ENCODE results near the gene STEAP1B.
"Not testable (repeated sequence)": the region's sequence is repeated elsewhere in the genome, so short reads cannot be mapped to it uniquely, and the experiment has no call there.

The STEAP1B gene

DNA sequence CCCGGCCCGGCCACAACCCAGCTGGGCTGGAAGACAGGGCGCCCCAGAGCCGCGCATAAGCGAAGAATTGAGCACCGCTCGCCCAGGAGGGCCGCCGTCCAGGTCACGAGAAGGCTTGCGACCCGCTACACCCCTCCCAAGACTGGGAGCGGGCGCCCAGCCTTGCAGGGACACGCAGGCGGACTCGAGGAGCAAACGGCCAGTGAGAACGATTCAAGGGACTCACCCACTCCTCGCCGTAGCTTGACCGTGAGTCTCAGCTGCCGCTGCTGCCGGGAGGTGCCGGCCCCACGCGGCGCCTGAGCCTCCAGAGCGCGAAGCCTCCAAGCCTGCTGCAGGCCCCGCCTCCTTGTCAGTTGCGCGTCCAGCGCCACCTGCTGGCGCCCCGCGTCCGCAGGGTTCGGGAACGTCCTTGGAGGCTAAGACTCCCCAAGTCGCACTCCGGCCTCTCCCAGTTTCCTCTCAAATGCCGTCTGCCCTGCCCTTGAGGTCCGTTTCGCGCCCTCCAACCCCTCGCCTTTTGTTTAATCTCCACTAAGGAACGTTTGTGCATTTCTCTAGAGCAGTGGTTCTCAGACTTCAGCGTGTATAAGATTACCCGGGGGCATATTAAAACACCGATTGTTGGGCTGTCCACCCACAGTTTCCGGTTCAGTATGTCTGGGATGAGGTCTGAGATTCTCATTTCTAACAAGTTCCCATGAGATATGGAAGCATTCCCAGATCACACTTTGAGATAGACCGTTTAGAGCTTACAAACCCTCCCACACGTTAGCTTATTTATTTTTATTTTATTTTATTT is at the start of gene STEAP1B:
Gene STEAP1B, minus strand, starts transcription at position 301 of the 802 bp plus-strand sequence. CDS start 5,333 bp downstream, outside the sequence.
- DNase-seq: peak; percentile 86

GRCh38 chr7:22549051-22549450 is 49.1 kb upstream of the STEAP1B start:
- DNase-seq: no peak

DNA sequence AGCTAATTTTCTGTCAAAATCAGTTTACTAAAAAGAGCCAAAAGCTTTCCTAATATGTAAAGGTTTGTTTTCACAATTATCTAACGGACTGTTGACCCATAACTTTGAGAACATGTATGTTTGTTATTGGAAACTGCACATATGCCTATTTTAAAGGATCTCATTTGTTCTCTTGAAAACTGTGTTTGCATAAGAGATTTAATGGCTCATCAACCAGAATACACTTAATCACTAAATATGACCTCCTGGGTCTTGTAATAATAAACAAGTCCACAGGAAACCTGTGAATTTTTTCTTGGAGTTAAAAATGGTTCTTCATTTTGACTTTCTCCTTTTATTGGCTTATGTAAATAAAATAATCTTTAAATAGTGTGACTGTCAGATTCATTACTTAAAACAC is 48.3 kb upstream of the STEAP1B start:
- no peak for DNase-seq

DNA sequence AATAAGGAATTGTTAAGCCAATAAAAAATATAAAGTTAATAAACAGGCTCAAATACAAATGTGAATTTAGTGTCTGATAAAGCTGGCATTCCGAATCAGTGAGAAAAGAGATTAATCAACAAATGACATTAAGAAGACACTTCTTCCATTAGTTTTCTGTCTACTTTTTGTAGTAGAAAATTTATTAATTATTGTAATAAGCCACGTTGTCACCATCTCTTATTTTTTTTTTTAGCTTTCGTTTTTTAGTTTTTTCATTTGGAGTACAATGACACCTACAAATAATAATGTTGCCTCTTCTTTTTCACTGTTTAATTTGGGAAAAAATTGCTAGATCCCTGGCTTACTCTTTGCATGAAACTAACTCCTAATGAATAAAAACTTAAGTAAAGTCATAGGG is 46.8 kb upstream of the STEAP1B start:
- no peak for DNase-seq

DNA sequence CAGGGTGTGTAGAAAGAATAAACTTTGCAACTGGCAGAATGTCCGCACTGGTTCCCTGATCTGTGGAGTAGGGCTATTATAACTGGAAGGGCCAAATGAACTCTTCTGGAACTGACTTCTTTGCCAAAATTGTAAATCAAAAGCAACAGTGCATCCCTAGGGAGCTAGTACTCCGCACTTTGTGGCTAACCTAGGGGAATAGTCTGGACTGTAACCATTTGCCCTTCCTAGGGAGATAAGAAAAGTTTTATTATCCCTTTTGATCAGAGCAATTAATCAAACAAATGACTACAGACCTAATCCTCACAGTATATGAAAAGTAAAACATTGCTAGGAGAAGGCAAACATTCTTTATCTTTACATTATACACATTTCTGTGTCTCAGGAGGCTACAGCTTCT is 45.5 kb upstream of the STEAP1B start:
- no peak for DNase-seq

DNA sequence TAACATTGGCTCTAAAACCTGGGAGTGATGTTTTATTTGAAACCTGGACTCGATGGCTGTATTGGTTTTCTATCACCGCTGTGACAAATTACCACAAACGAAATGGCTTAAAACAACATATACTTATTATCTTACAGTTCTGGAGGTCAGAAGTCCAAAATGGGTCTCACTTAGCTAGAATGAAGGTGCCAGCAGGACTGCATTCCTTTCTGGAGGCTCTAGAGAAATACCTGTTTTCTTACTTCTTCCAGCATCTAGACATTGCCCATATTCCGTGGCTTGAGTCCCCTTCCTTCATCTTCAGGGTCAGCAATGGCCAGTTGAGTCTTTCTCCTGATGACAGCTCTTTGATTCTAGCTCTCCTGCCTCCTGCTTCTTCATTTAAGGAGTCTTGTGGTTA is 44.3 kb upstream of the STEAP1B start:
- no peak for DNase-seq

DNA sequence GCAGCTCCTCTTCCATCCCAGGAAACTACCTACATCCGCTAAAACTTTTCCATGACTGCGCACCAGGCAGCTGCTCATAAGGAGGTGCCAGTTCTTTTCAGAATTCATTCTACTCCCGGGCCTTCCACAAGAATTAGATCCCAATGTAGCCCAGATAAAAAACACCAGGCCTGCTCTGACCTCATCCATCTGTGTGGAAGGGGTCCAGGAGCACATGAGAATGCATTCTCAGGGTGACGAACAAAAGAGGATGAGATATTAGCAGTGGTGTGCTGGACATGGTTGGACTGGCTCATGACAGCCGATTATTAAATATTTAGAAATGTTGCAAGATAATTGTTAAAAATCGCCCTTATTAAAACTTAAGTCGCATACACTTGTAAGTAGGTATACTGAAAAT is 43.2 kb upstream of the STEAP1B start:
- DNase-seq: no peak

GRCh38 chr7:22542669-22543068 is 42.7 kb upstream of the STEAP1B start:
- no peak for DNase-seq

DNA sequence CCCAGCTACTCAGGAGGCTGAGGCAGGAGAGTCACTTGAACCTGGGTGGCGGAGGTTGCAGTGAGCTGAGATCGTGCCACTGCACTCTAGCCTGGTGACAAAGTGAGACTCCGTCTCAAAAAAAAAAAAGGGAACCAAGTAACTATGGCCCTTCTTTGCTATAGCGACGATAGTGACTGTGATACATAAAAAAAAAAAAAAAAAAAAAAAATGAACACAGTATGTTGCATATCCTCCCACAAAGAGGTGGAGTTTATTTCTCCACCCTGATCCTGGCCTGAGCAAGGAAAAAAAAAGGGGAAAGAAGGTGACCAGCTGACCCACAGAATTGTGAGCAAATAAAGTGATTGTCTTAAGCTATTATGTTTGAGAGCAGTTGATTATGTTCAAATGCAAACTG is 42.3 kb upstream of the STEAP1B start:
- no peak for DNase-seq

DNA sequence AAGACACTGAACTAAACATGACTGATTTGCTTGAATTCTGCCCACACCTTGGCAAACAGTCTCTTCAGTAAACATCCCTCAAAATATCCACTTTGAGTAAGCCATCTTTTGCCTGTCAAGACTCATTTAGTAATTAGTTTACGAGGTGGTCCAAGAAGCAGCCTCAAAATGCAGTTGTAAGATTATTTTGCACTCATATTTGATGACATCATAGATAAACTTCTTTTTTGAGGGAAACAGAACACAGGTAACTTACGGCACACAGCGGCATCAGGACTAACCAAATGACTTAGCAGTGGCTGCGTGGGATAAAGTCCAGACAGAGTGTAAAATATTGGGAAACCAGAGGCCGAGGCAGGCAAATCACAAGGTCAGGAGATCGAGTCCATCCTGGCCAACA is 41.8 kb upstream of the STEAP1B start:
- DNase-seq: no peak

GRCh38 chr7:22528537-22528936 is 28.5 kb upstream of the STEAP1B start:
- DNase-seq: not testable (repeated sequence)

GRCh38 chr7:22524353-22524947 is 24.5 kb upstream of the STEAP1B start:
- not testable (repeated sequence) for DNase-seq

- DNase-seq: not testable (repeated sequence)
Measured at GRCh38 chr7:22523478-22524352, 23.7 kb upstream of the STEAP1B start.

GRCh38 chr7:22519560-22519959 is 19.6 kb upstream of the STEAP1B start:
- DNase-seq: not testable (repeated sequence)

GRCh38 chr7:22516950-22517349 is 17.0 kb upstream of the STEAP1B start:
- not testable (repeated sequence) for DNase-seq

DNA sequence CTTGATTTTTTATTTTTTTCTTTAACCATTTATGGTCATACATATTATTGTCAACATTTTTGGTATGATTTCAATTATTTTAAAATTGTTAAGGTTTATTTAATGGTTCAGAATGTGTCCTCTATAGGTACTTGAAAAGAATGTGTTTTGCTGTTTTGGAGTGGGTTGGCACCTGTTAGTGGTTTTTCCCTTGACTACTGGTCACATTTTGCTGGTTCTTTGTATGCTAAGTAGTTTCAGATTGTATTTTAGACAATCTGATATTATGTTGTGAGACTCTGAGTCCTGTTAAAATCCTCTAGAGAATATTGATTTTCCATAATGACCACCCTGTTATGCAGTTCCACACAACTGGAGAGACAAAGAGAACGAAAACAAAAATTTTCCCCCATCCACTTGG is 15.0 kb upstream of the STEAP1B start:
- not testable (repeated sequence) for DNase-seq

DNA sequence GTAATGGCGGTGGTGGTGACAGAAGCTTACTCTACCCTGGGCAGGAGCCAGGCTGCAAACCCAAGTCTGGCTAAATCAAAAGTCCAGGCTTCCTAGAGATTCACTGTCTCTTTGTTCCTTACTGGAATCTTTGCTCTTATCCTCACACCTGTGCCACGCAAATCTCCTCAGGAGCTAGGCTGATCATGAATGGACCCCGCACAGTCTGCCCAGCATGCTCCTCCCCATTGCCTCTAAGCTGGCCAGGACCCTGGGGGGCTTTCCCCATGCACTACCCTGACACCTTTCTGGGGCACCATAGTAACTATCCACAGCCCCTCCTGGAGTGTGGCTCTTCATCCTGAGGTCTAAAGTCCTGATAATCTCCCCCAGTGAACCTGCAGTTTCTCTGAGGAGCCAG is 7.3 kb upstream of the STEAP1B start:
- not testable (repeated sequence) for DNase-seq

- DNase-seq: not testable (repeated sequence)
Measured at GRCh38 chr7:22506316-22507020, 6.5 kb upstream of the STEAP1B start.

GRCh38 chr7:22504519-22504918 is 4.5 kb upstream of the STEAP1B start:
- DNase-seq: not testable (repeated sequence)

- DNase-seq: not testable (repeated sequence)
Measured at GRCh38 chr7:22502104-22502503, 2.1 kb upstream of the STEAP1B start.

DNA sequence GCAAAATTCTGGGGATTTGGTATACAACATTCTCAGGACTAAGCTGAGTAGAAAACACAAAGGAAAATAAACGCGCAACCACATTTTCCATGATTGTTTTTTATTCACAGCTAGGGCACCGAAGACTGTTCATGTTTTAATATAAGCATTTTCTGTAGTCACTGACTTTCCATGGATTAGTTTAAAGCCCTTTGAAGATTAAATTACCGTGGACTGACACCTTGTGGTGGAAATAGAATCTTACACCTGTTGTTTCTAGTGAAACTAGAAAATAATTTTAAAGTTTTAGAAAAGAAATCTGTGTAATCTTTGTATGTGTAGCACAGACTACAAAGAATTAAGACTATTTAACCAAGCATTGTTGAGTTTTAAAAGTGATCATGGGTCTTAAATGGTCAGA is 1.3 kb upstream of the STEAP1B start:
- not testable (repeated sequence) for DNase-seq

- no peak for DNase-seq
Measured at GRCh38 chr7:22499044-22499443, 944 bp downstream of the STEAP1B start.

DNA sequence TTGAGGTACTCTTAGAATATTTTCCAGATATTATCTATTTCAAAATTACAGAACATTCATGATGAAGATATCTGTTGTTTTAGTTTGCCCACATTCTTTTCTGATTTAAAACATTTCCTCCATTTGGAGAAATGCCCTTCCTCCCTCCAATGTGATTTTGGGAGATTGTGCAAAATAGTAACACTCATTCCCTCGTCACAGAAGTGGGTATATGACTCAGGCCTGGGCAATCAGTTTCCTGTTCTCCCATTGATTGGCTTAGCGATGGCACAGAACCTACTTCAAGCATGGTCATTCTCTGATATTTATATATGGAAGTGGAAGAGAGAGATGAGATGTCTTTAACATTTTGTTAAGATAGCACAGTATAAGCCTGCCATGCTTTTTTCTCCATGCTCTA is 3.1 kb downstream of the STEAP1B start:
- not testable (repeated sequence) for DNase-seq
